ENCODE data around the gene MED25. TPM values are rescaled to one million over a fixed set of nuclear protein-coding genes. Genes with fewer than 3 reads are reported as not detected.

Gene MED25
- total and polyA plus RNA-seq, 2 of the 4 experiments (the other 2 are of a cell fraction) = 4.7 to 38.5 TPM

DNA sequence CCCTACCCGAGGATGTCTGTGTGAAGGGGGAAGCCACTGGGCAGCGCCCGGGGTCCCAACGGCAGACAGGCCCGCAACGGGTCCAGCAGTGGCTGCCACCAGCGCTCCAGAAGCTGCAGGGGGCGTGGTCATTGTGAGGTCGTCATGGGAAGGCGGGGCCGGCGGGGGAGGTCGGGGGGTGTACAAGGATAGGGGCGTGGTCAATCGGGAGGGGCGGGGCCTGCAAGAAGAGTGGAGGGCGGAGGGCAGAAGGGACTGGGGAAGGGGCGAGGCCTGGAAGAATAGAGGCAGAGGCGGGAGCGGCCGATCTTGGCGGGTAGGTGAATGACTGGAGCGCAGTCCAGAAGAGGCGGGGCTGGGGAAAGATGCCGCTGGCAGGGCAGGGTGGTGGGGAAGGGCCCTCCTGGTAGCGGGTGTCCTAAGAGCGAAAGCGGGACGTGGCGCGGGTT lies 9.4 kb upstream of the MED25 start:
- DNase-seq (peak; percentile 71), ATAC-seq (ENCODE audit: low read depth) (peak; percentile 67)
- no peak overlapping the region for H2BK20ac ChIP-seq (ENCODE audit: low read depth, low read length)
- H3K4me2 ChIP-seq (ENCODE audit: low read depth, low read length) = peak overlapping the region; percentile 90
- dilution Hi-C loops (cut with HindIII; ENCODE audit: low sequenced_read_pairs, unreplicated experiment) = no loop called here
- TF ChIP-seq MAZ (IDR thresholded peaks at IDR 0.05; ENCODE audit: borderline replicate concordance, low read depth, low read length) (0 out of 2 replicates have a peak, but pooled peaks have one; percentile 22), CHD1 (IDR thresholded peaks at IDR 0.05; ENCODE audit: low read depth, low read length) (no peak)
- in situ Hi-C loops (cut with MboI; ENCODE audit: low sequenced_read_pairs) = no loop called here
- peak overlapping the region; percentile 92 for H2AK9ac ChIP-seq (replicated peaks; ENCODE audit: low read depth, low read length, poor library complexity)
- no peak overlapping the region for H2BK5ac ChIP-seq (ENCODE audit: low read depth, low read length, poor library complexity, severe bottlenecking)
- H3K9me1 ChIP-seq (ENCODE audit: insufficient read depth, low read length) = peaks cover 14% of the 10 kb centered on the region
- H3K27ac ChIP-seq (ENCODE audit: insufficient read depth, low read length) = peak overlapping the region; percentile 9; the same call in 1 of the 2 replicates
- no peak overlapping the region for H3K56ac ChIP-seq (ENCODE audit: extremely low read depth, insufficient read depth, low read length)
- peak overlapping the region; percentile 25 to 57; a peak in 2 of 4 replicates for H4K8ac ChIP-seq (ENCODE audit: low read depth in 2 of 2, low read length in 2 of 2)
- H3K36me3 ChIP-seq (ENCODE audit: control insufficient read depth, insufficient read depth, low read length) = peaks cover 24% of the 10 kb centered on the region; the same call in 1 of the 2 replicates
- 0 out of 2 replicates have a peak overlapping the region, but pooled peaks have one; percentile 26 for H4K91ac ChIP-seq (ENCODE audit: insufficient read depth, low read depth, low read length)
- ChIA-PET POLR2A (ENCODE audit: unreplicated experiment) (no interaction called here), CTCF (no interaction called here)
- no peak overlapping the region for H3K18ac ChIP-seq (ENCODE audit: low read depth, low read length)
- H3K9ac ChIP-seq (ENCODE audit: low read depth, low read length) = peak overlapping the region; percentile 51
- H3K14ac ChIP-seq (replicated peaks; ENCODE audit: low read depth, low read length) = peak overlapping the region; percentile 48; the same call in 1 of the 2 replicates
- no peaks in the 10 kb centered on the region for H3K9me3 ChIP-seq (ENCODE audit: control insufficient read depth, insufficient read depth, low read length)
- no peak overlapping the region for H2BK120ac ChIP-seq (ENCODE audit: low read depth, low read length)
- BruUV-seq (replicated peaks) = no TSS peak
- no peaks in the 10 kb centered on the region; the same call in 1 of the 2 replicates for H4K20me1 ChIP-seq (ENCODE audit: insufficient read depth, low read length)
- H3K23ac ChIP-seq (ENCODE audit: low read depth, low read length) = peak overlapping the region; percentile 93; the same call in 1 of the 2 replicates
- H3K4me3 ChIP-seq (ENCODE audit: insufficient read depth, low read depth, low read length) = peak overlapping the region; percentile 81
- 0 out of 2 replicates have a peak overlapping the region, but pooled peaks have one; percentile 16 for H3K4ac ChIP-seq (ENCODE audit: low read depth, low read length)
- peak overlapping the region; percentile 98 for H2AFZ ChIP-seq (replicated peaks; ENCODE audit: low read length, poor library complexity)
- 2% methylated on average over 9 of the region's 31 CpGs; no CpG with 5 or more reads in 1 of the 2 experiments for WGBS, 2 experiments (ENCODE audit: extremely low coverage in 2 of 2, insufficient read length in 1 of 2)
- intact Hi-C loops (cut with micrococcal nuclease) = no loop called here
- no peak overlapping the region; the same call in 2 of the 3 replicates for H2BK15ac ChIP-seq (ENCODE audit: low read depth, low read length)
- no peaks in the 10 kb centered on the region for H3K27me3 ChIP-seq (ENCODE audit: control insufficient read depth, insufficient read depth, low read length)
- H4K5ac ChIP-seq (ENCODE audit: low read depth, low read length) = 0 out of 2 replicates have a peak overlapping the region, but pooled peaks have one; percentile 19
- H2AK5ac ChIP-seq (ENCODE audit: low read depth, low read length) = no peak overlapping the region
- peaks cover 5 to 21% of the 10 kb centered on the region in 2 experiments; a peak in 2 of 4 replicates for H3K79me1 ChIP-seq (ENCODE audit: low read depth in 1 of 2, low read length in 2 of 2)
- peaks cover 5% of the 10 kb centered on the region for H3K4me1 ChIP-seq (ENCODE audit: control insufficient read depth, insufficient read depth, low read length)

All from IMR-90 (cell line).